Measurements from ENCODE around the gene VCPKMT.

GRCh38 chr14:50088731-50089130 is 27.6 kb downstream of the VCPKMT start:
- TF ChIP-seq POLR2A (IDR thresholded peaks at IDR 0.05) (no peak), CTCF (IDR thresholded peaks at IDR 0.05) (no peak)
